ENCODE results near the gene MEF2D.
A peak's percentile ranks its signal among the peaks of the same experiment; 100 is the strongest.

Gene MEF2D

GRCh38 chr1:156422602-156423091 is 77.9 kb downstream of the MEF2D start:
- no peak for TF ChIP-seq CTCF (IDR thresholded peaks at IDR 0.05)
- H3K4me3 ChIP-seq: no peak overlapping the region
- DNase-seq (ENCODE audit: low spot score): no peak
- no peak overlapping the region for H3K27ac ChIP-seq

DNA sequence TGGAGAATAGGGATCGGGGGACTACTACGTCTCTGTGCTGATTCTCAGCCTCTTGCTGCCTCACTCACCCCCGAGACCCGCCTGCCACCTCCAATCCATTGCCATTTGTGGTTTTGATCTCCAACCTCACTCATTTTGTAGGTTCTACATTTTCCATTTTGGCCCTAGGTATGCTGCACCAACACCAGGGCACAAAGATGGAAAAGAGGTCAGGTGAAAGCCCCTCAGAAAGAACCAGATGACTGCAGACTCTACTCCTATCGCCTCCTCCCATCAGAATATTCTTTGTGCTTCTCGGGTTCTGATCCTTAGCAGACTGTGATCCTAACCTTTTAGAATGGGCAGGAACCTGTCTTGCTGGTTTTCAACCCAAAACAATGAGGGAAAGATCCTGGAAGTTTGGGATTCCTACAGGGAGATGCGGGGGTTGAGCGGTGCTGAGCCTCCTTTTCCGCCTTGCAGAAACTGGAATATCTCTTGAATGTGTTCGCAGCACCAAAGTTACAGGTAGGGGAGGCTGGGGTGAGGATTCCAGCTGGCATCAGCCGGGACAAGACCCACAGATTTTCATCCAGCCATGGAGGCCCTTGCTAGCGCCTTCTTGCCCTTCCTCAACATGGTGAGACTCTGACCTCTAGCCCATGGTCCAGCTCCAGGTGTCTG is 78.5 kb downstream of the MEF2D start:
- peak overlapping the region; percentile 65 for H3K4me3 ChIP-seq
- H3K27ac ChIP-seq: no peak overlapping the region
- no peak for TF ChIP-seq CTCF (IDR thresholded peaks at IDR 0.05)
- DNase-seq (ENCODE audit: low spot score): no peak

DNA sequence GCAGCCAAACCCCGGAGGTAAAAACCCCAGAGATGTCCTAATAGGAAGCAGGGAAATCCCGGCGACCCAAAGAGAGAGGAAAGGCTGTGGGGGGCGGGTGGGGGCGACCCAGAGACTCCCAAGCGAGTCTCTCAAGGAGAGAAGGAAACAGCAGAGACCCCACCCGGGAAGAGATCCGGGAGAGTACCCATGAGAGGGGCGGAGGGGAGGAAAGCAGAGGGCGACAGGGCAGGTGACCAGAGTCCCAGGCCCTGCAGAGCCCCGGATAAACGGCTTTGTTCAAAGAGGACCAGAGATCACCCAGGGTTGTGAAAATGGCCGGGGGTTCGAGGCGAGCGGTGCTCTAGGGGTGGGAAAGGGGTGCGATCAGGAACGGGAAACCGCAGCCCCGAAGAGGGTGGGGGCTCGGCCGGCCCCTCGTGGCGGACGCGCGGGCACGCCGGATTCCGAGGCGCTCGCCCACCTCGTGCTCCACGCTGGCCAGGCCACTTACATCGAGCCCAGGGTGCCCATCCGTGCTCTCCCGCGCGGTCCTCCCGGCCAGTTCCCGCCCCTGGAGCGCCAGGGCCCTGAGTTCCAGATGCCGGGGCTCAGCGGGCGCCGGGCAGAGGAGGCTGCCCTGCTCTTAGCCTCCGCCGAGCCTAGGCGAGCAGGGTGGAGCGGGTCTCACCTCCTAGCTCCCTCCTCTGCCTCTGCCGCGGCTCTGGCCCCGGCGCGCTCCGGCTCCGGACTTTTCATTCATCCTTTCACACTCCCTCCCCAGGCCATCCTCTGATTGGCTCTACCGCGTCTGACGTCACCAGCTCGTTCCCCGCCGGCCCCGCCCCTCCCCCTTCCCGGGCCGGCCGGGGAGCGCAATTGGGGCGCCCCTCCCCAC is 79.3 kb downstream of the MEF2D start:
- no peak for DNase-seq (ENCODE audit: low spot score)
- TF ChIP-seq CTCF (IDR thresholded peaks at IDR 0.05): no peak
- H3K4me3 ChIP-seq: peak overlapping the region; percentile 65
- H3K27ac ChIP-seq: no peak overlapping the region

GRCh38 chr1:156420205-156421061 is 80.1 kb downstream of the MEF2D start:
- H3K4me3 ChIP-seq: peak overlapping the region; percentile 65
- no peak overlapping the region for H3K27ac ChIP-seq
- no peak for TF ChIP-seq CTCF (IDR thresholded peaks at IDR 0.05)
- DNase-seq (ENCODE audit: low spot score): no peak

- DNase-seq (ENCODE audit: low spot score): no peak
- no peak for TF ChIP-seq CTCF (IDR thresholded peaks at IDR 0.05)
- Histone ChIP-seq H3K27ac (no peak overlapping the region), H3K4me3 (peak overlapping the region; percentile 65)
Observed at GRCh38 chr1:156419854-156420204, 80.7 kb downstream of the MEF2D start.

DNA sequence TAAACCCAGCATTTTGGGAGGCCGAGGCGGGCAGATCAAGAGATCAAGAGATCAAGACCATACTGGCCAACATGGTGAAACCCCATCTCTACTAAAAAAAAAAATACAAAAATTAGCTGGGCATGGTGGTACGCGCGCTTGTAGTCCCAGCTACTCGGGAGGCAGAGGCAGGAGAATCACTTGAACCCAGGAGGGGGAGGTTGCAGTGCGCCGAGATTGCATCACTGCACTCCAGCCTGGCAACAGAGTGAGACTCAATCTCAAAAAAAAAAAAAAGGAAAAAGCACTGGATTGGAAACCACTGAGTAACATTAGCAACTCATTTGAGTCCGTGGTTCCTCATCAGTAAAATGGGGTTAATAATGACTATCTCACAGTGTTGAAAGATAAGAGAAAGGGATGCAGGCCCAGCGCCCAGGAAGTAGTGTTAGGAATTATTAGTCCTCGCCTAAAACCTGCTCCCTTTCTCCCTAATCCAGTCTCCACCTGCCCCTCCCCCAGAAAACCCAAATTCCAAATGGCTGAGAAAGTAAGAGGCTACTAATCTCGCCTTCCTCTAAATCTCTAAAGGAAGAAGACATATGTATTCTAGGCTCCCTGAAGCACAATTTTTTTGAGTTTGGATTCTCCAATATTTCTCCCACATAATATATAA is 82.0 kb downstream of the MEF2D start:
- Histone ChIP-seq H3K27ac (no peak overlapping the region), H3K4me3 (no peak overlapping the region)
- DNase-seq (ENCODE audit: low spot score): no peak
- TF ChIP-seq CTCF (IDR thresholded peaks at IDR 0.05): no peak

All from coronary artery (tissue), 2 donors.